ENCODE measurements around the gene SRGAP1.

SRGAP1 gene

DNA sequence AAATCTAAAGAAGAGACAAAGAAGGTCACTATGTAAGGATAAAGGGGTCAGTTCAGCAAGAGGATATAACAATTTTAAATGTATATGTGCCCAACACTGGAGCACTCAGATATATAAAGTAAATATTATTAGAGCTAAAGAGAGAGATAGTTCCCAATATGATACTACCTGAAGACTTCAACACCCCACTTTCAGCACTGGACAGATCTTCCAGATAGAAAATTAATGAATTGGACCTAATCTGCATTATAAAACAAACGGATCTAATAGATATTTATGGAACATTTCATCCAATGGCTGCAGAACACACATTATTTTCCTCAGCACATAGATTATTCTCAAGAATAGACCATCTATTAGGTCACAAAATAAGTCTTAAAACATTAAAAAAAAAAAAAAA, 24.1 kb upstream of the SRGAP1 start:
- TF ChIP-seq, protein P1, sequence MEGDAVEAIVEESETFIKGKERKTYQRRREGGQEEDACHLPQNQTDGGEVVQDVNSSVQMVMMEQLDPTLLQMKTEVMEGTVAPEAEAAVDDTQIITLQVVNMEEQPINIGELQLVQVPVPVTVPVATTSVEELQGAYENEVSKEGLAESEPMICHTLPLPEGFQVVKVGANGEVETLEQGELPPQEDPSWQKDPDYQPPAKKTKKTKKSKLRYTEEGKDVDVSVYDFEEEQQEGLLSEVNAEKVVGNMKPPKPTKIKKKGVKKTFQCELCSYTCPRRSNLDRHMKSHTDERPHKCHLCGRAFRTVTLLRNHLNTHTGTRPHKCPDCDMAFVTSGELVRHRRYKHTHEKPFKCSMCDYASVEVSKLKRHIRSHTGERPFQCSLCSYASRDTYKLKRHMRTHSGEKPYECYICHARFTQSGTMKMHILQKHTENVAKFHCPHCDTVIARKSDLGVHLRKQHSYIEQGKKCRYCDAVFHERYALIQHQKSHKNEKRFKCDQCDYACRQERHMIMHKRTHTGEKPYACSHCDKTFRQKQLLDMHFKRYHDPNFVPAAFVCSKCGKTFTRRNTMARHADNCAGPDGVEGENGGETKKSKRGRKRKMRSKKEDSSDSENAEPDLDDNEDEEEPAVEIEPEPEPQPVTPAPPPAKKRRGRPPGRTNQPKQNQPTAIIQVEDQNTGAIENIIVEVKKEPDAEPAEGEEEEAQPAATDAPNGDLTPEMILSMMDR (IDR thresholded peaks at IDR 0.05; ENCODE audit: insufficient read depth, low read depth, low read length, missing control alignments) = no peak
- no peak for DNase-seq (ENCODE audit: low read depth)
- no peak overlapping the region for H3K4me3 ChIP-seq (ENCODE audit: low read depth, low read length)

DNA sequence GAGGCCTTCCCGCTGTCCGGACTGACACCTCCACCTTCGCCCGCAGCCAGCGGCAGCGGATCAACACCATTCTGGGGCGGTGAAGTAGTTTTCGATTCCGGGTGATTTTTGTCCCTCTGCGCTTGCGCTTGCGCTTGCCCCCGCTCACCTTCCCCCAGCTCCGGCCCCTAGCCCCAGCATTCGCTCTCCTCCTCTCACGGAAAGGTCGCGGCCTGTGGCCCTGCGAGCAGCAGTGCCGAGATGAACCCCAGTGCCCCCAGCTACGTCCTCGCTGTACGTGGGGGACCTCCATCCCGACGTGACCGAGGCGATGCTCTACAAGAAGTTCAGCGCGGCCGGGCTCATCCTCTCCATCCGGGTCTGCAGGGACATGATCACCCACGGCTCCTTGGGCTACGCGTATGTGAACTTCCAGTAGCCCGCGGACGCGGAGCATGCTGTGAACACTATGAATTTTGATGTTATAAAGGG, 22.7 kb upstream of the SRGAP1 start:
- TF ChIP-seq, protein P1 (IDR thresholded peaks at IDR 0.05; ENCODE audit: insufficient read depth, low read depth, low read length, missing control alignments) = no peak
- no peak for DNase-seq (ENCODE audit: low read depth)
- no peak overlapping the region for H3K4me3 ChIP-seq (ENCODE audit: low read depth, low read length)

DNA sequence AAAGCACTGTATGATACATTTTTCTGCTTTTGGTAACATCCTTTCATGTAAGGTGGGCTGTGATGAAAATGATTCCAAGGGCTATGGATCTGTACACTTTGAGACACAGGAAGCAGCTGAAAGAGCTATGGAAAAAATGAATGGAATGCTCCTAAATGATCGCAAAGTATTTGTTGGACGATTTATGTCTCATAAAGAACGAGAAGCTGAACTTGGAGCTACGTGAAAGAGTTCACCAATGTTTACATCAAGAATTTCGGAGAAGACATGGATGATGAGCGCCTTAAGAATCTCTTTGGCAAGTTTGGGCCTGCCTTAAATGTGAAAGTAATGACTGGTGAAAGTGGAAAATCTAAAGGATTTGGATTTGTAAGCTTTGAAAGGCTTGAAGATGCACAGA, 22.1 kb upstream of the SRGAP1 start:
- H3K4me3 ChIP-seq (ENCODE audit: low read depth, low read length) = no peak overlapping the region
- no peak for DNase-seq (ENCODE audit: low read depth)
- TF ChIP-seq, protein P1 (IDR thresholded peaks at IDR 0.05; ENCODE audit: insufficient read depth, low read depth, low read length, missing control alignments) = no peak

DNA sequence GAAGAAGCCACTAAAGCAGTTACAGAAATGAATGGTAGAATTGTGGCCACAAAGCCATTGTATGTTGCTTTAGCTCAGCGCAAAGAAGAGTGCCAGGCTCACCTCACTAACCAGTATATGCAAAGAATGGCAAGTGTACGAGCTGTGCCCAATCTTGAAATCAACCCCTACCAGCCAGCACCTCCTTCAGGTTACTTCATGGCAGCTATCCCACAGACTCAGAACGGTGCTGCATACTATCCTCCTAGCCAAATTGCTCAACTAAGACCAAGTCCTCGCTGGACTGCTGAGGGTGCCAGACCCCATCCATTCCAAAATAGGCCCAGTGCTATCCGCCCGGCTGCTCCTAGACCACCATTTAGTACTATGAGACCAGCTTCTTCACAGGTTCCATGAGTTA, 21.5 kb upstream of the SRGAP1 start:
- TF ChIP-seq, protein P1 (IDR thresholded peaks at IDR 0.05; ENCODE audit: insufficient read depth, low read depth, low read length, missing control alignments) = no peak
- no peak overlapping the region for H3K4me3 ChIP-seq (ENCODE audit: low read depth, low read length)
- DNase-seq (ENCODE audit: low read depth) = no peak

DNA sequence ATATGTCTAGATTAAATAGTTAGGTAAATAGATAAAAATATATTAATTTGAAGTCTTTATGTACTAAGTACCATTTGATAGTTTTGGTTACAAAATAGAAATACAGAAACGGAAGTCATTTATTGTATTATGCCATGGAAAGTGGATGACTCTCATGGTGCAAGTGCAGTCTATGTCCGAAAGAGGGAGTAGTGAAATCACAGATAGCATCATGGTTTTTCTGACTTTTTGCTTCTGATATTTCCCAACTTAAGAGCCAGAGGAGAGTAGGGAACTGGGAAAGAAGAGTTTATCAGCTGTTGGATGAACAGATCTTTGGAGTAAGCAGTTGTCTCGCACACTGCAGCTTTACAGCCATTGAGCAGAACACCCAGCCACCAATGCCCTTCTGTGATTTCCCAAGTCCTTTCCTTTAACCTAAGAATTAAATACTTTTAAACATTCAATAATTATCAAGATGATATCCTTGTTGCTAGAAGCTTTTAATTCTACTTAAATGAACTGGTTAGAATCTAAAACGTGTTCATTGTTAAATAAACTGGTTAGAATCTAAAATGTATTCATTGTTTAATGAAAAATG, 18.4 kb upstream of the SRGAP1 start:
- TF ChIP-seq, protein P1 (IDR thresholded peaks at IDR 0.05; ENCODE audit: insufficient read depth, low read depth, low read length, missing control alignments) = peak; percentile 79
- DNase-seq (ENCODE audit: low read depth) = peak; percentile 55
- H3K4me3 ChIP-seq (ENCODE audit: low read depth, low read length) = no peak overlapping the region

DNA sequence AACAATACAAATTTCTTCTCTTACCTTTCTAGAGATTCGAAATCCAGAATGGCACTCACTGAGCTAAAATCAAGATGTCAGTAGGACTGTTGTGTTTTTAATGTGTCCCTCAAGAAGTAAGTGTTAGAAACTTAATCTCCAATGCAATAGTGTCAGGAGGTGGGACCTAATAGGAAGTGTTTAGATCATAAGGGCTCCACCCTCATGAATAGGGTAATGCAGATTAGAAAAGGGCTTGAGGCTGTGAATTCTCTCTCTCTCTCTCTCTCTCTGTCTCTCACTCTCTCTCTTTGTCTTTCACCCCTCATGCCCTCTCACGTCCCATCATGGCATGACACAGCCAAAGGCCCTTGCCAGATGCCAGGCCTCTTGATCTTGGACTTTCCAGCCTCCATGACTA, 15.6 kb upstream of the SRGAP1 start:
- TF ChIP-seq, protein P1 (IDR thresholded peaks at IDR 0.05; ENCODE audit: insufficient read depth, low read depth, low read length, missing control alignments) = no peak
- no peak for DNase-seq (ENCODE audit: low read depth)
- H3K4me3 ChIP-seq (ENCODE audit: low read depth, low read length) = no peak overlapping the region

DNA sequence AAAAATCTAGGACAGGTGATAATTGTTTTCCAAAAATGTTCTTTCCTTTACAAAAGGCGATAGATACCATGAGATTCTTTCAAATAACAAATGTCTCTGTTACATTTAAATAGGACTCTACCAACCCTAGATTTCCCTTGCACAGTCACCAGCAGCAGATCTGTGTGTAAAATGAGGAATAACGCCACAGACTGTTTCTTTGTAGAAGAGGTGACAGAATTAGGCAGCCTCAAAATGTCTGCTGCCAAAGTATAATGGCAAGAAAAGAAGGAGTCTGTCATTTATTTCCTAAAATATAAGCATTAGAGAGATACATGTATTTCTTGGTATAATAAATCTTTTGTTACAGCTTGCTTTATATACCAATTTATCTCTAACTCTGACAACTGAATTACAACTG, 8.5 kb upstream of the SRGAP1 start:
- no peak overlapping the region for H3K4me3 ChIP-seq (ENCODE audit: low read depth, low read length)
- TF ChIP-seq, protein P1 (IDR thresholded peaks at IDR 0.05; ENCODE audit: insufficient read depth, low read depth, low read length, missing control alignments) = no peak
- DNase-seq (ENCODE audit: low read depth) = no peak
